Measurements from ENCODE around the gene PHACTR2. TPM values are rescaled to one million over a fixed set of nuclear protein-coding genes. Genes with fewer than 3 reads are reported as not detected.
A peak's percentile ranks its signal among the peaks of the same experiment; 100 is the strongest.

PHACTR2 gene
- total RNA-seq, 1 donor from 2014 or later: 24.5 TPM

DNA sequence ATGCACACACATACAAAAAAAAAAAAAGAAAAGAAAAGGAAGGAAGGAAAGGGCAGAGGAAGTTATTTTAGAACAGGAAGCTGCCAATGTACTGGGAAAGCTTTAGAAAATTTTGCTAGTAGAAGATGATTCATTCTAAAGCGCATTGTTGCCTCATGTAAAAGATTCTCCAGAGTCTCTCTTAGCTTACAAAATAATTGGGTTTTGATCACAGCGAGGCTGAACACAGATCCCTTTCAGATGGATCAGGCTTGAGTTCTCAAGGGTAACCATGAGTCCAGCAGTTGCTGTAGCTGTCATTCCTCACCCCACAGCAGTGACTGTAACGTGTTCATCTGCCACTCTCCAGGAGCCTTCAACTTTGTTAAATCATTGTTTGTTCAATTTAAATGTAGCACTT lies 81.9 kb downstream of the PHACTR2 start:
- Histone ChIP-seq H3K36me3 (ENCODE audit: control insufficient read depth, insufficient read depth, low read length) (peaks cover 3% of the 10 kb centered on the region), H3K27me3 (ENCODE audit: control insufficient read depth, insufficient read depth, low read length) (no peaks in the 10 kb centered on the region), H3K4me3 (ENCODE audit: low read depth, low read length) (no peak overlapping the region)
- FAIRE-seq (peak; percentile 18), DNase-seq (ENCODE audit: low read depth) (no peak)
- TF ChIP-seq, protein P1, sequence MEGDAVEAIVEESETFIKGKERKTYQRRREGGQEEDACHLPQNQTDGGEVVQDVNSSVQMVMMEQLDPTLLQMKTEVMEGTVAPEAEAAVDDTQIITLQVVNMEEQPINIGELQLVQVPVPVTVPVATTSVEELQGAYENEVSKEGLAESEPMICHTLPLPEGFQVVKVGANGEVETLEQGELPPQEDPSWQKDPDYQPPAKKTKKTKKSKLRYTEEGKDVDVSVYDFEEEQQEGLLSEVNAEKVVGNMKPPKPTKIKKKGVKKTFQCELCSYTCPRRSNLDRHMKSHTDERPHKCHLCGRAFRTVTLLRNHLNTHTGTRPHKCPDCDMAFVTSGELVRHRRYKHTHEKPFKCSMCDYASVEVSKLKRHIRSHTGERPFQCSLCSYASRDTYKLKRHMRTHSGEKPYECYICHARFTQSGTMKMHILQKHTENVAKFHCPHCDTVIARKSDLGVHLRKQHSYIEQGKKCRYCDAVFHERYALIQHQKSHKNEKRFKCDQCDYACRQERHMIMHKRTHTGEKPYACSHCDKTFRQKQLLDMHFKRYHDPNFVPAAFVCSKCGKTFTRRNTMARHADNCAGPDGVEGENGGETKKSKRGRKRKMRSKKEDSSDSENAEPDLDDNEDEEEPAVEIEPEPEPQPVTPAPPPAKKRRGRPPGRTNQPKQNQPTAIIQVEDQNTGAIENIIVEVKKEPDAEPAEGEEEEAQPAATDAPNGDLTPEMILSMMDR (IDR thresholded peaks at IDR 0.05; ENCODE audit: insufficient read depth, low read length, severe bottlenecking): no peak

DNA sequence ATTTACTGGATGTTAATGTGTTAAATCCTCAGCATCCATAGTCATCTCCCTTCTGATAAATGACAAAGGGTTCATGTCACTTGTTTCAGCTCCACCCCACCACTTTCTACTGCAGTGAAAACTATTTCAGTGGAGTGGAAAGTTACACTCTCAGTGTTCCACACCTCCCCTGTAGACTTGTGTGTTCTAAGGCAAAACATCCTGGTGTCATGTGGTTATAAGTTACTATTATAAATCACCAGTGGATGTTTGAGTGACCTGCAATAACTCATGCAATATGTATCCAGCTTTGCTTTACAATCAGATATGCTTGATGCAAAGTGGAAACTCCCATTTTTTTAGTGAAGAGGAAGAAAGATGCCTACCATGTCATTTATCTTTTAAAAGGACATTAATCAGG lies 83.3 kb downstream of the PHACTR2 start:
- H3K36me3 ChIP-seq (ENCODE audit: control insufficient read depth, insufficient read depth, low read length): peaks cover 7% of the 10 kb centered on the region
- TF ChIP-seq, protein P1 (IDR thresholded peaks at IDR 0.05; ENCODE audit: insufficient read depth, low read length, severe bottlenecking): no peak
- no peak overlapping the region for H3K4me3 ChIP-seq (ENCODE audit: low read depth, low read length)
- H3K27me3 ChIP-seq (ENCODE audit: control insufficient read depth, insufficient read depth, low read length): no peaks in the 10 kb centered on the region
- DNase-seq (ENCODE audit: low read depth) (no peak), FAIRE-seq (no peak)

DNA sequence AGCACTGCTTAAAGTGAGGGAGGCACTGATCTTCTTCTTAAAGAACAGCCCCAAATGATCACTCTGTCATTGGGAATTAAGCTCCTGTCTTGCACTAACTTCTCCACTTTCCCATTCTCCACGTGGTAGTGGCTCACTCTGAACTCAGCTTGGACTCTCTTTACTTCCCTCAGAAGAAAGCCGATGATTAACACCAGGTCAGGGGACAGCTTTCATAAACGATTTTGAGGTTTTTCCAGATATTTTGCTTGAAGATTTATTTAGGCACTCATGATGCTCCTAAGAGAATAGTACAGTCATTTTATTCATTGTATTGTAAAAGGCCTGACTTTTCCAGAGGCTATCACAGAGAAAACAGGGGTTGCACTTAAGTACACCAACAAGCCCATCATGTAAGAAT lies 84.4 kb downstream of the PHACTR2 start:
- FAIRE-seq: no peak
- Histone ChIP-seq H3K4me3 (ENCODE audit: low read depth, low read length) (no peak overlapping the region), H3K36me3 (ENCODE audit: control insufficient read depth, insufficient read depth, low read length) (peaks cover 7% of the 10 kb centered on the region)

DNA sequence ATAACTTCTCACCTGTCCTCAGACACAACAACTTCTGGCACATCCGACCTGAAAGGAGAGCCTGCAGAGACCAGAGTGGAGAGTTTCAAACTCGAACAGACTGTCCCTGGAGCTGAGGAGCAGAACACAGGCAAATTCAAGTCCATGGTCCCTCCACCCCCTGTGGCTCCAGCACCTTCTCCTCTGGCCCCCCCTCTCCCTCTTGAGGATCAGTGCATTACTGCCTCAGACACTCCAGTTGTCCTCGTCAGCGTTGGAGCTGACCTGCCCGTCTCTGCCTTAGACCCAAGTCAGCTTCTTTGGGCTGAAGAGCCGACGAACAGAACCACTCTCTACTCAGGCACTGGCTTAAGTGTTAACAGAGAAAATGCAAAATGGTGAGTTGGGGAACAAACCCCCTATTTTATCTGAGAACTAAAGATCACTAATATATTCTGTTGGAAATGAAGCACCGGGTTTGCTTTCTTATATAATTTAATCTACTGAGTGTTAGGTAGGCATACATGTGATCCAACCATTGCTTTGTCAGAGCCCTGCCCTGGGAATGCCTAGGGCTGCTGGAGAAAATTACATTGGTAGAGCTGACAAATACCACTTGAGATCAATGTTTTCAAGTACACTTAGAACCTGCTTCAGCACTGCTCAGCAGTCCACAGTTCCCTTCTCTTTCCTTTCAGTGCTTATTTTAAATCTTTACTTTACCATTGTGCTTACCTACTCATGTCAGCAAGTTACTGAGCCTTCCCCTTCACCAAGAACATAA lies 87.8 kb downstream of the PHACTR2 start:
- TF ChIP-seq, protein P1 (IDR thresholded peaks at IDR 0.05; ENCODE audit: insufficient read depth, low read length, severe bottlenecking): no peak
- peaks cover 5% of the 10 kb centered on the region for H3K36me3 ChIP-seq (ENCODE audit: control insufficient read depth, insufficient read depth, low read length)
- DNase-seq (ENCODE audit: low read depth) (no peak), FAIRE-seq (no peak)
- no peaks in the 10 kb centered on the region for H3K27me3 ChIP-seq (ENCODE audit: control insufficient read depth, insufficient read depth, low read length)
- H3K4me3 ChIP-seq (ENCODE audit: low read depth, low read length): no peak overlapping the region

More for the DNA sequence above, 84.4 kb downstream of the PHACTR2 start:
- H3K27me3 ChIP-seq (ENCODE audit: control insufficient read depth, insufficient read depth, low read length): no peaks in the 10 kb centered on the region
- TF ChIP-seq, protein P1 (IDR thresholded peaks at IDR 0.05; ENCODE audit: insufficient read depth, low read length, severe bottlenecking): no peak
- no peak for DNase-seq (ENCODE audit: low read depth)

DNA sequence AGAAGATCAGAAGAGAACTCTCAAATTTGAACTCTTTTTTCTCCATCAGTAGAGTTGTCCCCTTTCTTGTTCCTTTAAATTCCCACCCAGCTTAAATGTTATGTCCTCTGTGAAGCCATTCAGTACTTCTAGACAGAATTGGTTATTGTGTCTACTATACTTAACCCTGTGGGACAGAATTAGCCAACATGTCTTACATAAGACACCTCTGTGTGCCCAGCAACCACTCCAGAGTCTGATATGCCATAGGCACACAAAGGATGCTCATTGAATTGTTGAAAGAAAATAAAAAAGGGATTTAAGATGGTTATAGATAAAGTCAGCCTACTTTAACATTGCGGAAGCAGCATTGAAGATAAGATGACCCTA lies 88.4 kb downstream of the PHACTR2 start:
- DNase-seq (ENCODE audit: low read depth): no peak
- H3K27me3 ChIP-seq (ENCODE audit: control insufficient read depth, insufficient read depth, low read length): no peaks in the 10 kb centered on the region
- H3K36me3 ChIP-seq (ENCODE audit: control insufficient read depth, insufficient read depth, low read length): peaks cover 5% of the 10 kb centered on the region
- no peak for FAIRE-seq
- TF ChIP-seq, protein P1 (IDR thresholded peaks at IDR 0.05; ENCODE audit: insufficient read depth, low read length, severe bottlenecking): no peak
- H3K4me3 ChIP-seq (ENCODE audit: low read depth, low read length): no peak overlapping the region

DNA sequence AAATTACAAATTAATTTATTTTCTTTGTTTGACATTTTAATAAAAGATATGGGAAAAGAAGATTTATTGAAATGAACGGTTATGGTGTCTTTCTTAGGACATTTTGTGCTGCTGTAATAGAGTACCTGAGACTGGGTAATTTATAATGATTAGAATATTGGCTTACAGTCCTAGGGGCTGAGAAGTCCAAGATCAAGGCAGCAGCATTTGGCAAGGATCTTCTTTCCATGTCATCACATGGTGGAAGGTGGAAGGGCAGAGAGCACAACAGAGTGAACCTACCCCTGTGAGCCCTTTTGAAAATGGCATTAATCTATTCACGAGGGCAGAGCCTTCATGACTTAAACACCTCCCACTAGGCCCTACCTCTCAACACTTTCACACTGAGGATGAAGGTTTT lies 89.7 kb downstream of the PHACTR2 start:
- Histone ChIP-seq H3K27me3 (ENCODE audit: control insufficient read depth, insufficient read depth, low read length) (no peaks in the 10 kb centered on the region), H3K4me3 (ENCODE audit: low read depth, low read length) (no peak overlapping the region), H3K36me3 (ENCODE audit: control insufficient read depth, insufficient read depth, low read length) (peaks cover 5% of the 10 kb centered on the region)
- DNase-seq (ENCODE audit: low read depth) (no peak), FAIRE-seq (no peak)
- TF ChIP-seq, protein P1 (IDR thresholded peaks at IDR 0.05; ENCODE audit: insufficient read depth, low read length, severe bottlenecking): no peak
